Measurements from ENCODE around the gene NCF2.

DNA sequence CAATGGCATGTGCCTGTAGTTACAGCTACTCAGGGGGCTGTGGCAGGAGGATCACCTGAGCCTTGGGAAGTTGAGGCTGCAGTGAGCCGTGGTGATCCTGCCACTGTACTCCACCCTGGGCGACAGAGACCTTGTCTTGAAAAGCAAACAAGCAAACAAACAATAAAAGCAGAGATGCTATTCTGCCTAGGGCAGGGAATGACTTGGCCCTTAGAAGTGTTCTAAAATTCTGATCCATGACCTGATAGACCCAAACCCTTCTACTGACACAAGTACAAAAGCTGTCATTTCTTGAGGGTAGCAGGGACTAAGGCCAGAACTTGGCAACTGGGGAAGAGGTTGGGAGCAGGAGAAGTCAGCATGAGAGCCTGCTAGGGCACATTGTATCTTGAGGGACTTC is 15.6 kb upstream of the NCF2 start:
- TF ChIP-seq, protein P1, sequence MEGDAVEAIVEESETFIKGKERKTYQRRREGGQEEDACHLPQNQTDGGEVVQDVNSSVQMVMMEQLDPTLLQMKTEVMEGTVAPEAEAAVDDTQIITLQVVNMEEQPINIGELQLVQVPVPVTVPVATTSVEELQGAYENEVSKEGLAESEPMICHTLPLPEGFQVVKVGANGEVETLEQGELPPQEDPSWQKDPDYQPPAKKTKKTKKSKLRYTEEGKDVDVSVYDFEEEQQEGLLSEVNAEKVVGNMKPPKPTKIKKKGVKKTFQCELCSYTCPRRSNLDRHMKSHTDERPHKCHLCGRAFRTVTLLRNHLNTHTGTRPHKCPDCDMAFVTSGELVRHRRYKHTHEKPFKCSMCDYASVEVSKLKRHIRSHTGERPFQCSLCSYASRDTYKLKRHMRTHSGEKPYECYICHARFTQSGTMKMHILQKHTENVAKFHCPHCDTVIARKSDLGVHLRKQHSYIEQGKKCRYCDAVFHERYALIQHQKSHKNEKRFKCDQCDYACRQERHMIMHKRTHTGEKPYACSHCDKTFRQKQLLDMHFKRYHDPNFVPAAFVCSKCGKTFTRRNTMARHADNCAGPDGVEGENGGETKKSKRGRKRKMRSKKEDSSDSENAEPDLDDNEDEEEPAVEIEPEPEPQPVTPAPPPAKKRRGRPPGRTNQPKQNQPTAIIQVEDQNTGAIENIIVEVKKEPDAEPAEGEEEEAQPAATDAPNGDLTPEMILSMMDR (IDR thresholded peaks at IDR 0.05; ENCODE audit: extremely low read depth in 1 of 2, insufficient read depth in 1 of 2, low read depth in 1 of 2, low read length in 2 of 2) = no peak
- TF ChIP-seq POLR2AphosphoS5 (IDR thresholded peaks at IDR 0.05; ENCODE audit: insufficient read depth, low read depth, low read length) (no peak), POLR2A (IDR thresholded peaks at IDR 0.05; ENCODE audit: low read depth, low read length) (no peak), EZH2 (IDR thresholded peaks at IDR 0.05; ENCODE audit: borderline replicate concordance, low read depth, low read length, severe bottlenecking) (no peak), FOS (IDR thresholded peaks at IDR 0.05; ENCODE audit: borderline replicate concordance, insufficient read depth, low read length) (no peak), MYC (IDR thresholded peaks at IDR 0.05; ENCODE audit: low read depth, low read length) (no peak), JUN (IDR thresholded peaks at IDR 0.05; ENCODE audit: borderline replicate concordance, insufficient read depth, insufficient read length, low read depth) (no peak), MAX (IDR thresholded peaks at IDR 0.05; ENCODE audit: insufficient read depth, insufficient read length) (no peak)

Data from endothelial cell of umbilical vein (primary cell).